ENCODE measurements around the gene AKAP8. TPM values are rescaled to one million over a fixed set of nuclear protein-coding genes. Genes with fewer than 3 reads are reported as not detected.
"Not testable (repeated sequence)": the region's sequence is repeated elsewhere in the genome, so short reads cannot be mapped to it uniquely, and the experiment has no call there.

The AKAP8 gene
- total and polyA plus RNA-seq, 2 experiments from 2014 or later, result 18.6 to 22.9 TPM

DNA sequence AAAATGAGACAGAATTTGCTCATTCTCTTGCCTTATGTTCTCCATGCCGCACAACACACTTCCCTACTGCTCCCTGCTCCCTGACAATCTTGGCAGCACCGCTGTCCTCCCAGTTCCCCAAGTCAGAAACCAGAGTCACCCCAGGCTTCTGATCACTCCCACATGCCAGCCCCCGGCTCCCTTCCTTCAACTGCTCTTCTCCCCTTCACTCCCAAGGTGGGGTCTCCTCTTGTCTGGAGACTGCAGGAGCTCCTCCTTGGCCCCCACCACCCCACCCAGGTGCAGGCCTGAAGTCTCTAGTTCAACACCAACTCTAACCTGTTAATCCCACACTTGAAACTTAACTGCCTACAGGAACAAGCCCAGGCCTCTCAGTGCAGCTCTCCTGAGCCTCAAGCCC is 16.8 kb upstream of the AKAP8 start:
- Histone ChIP-seq H3K9me2 (replicated peaks; ENCODE audit: insufficient read depth) (no peaks in the 10 kb centered on the region), H3K4me1 (ENCODE audit: insufficient read depth) (no peaks in the 10 kb centered on the region), H3K4me2 (no peak overlapping the region), H3K4me3 (no peak overlapping the region), H2AFZ (no peak overlapping the region), H3K79me2 (peaks cover 53% of the 10 kb centered on the region), H4K20me1 (ENCODE audit: insufficient read depth, poor library complexity, severe bottlenecking) (peaks cover 17% of the 10 kb centered on the region), H3K27me3 (no peaks in the 10 kb centered on the region), H3K36me3 (replicated peaks; ENCODE audit: insufficient read depth, low read depth) (no peaks in the 10 kb centered on the region), H3K27ac (no peak overlapping the region), H3K9me3 (ENCODE audit: low read depth) (no peaks in the 10 kb centered on the region)
- no peak for TF ChIP-seq CTCF (IDR thresholded peaks at IDR 0.05; ENCODE audit: poor library complexity)
- no peak for TF ChIP-seq EZH2phosphoT487 (IDR thresholded peaks at IDR 0.05; ENCODE audit: low read depth, severe bottlenecking, unreplicated experiment)
- no peak for TF ChIP-seq EZH2 (IDR thresholded peaks at IDR 0.05; ENCODE audit: borderline replicate concordance)
- WGBS (ENCODE audit: low lambda C conversion rate, missing lambda C conversion rate), result 96% methylated on average over 3 of the region's 3 CpGs
- DNase-seq (ENCODE audit: low spot score), result no peak

- not testable (repeated sequence) for H4K20me1 ChIP-seq (ENCODE audit: insufficient read depth, poor library complexity, severe bottlenecking); H3K36me3 ChIP-seq (replicated peaks; ENCODE audit: insufficient read depth, low read depth); H3K9me2 ChIP-seq (replicated peaks; ENCODE audit: insufficient read depth); H2AFZ ChIP-seq; H3K27ac ChIP-seq; H3K4me1 ChIP-seq (ENCODE audit: insufficient read depth); H3K9me3 ChIP-seq (ENCODE audit: low read depth); H3K4me3 ChIP-seq; H3K27me3 ChIP-seq; DNase-seq (ENCODE audit: low spot score); H3K4me2 ChIP-seq
- H3K79me2 ChIP-seq, result peaks cover 53% of the 10 kb centered on the region
- 95% methylated on average over 17 of the region's 17 CpGs for WGBS (ENCODE audit: low lambda C conversion rate, missing lambda C conversion rate)
Measured at GRCh38 chr19:15395251-15395650, 15.7 kb upstream of the AKAP8 start.

DNA sequence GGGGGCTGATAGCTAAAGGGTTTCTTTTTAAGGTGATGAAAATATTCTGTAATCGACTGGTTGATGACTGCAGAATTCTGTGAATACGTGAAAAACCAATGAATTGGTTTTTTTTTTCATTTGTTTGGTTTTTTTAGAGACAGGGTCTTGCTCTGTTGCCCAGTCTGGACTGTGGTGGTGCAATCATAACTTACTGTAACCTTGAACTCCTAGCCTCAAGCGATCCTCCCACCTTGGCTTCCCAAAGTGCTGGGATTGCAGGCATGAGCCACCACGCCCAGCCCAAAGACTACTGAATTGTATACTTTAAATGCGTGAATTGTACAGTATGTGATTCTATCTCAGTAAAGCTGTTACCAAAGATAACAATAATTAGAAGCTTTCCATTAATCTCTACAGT is 14.8 kb upstream of the AKAP8 start:
- Histone ChIP-seq H3K4me3 (no peak overlapping the region), H3K27me3 (no peaks in the 10 kb centered on the region), H4K20me1 (ENCODE audit: insufficient read depth, poor library complexity, severe bottlenecking) (peaks cover 8% of the 10 kb centered on the region), H3K79me2 (peaks cover 60% of the 10 kb centered on the region), H3K9me3 (ENCODE audit: low read depth) (no peaks in the 10 kb centered on the region), H3K9me2 (replicated peaks; ENCODE audit: insufficient read depth) (no peaks in the 10 kb centered on the region), H2AFZ (no peak overlapping the region), H3K27ac (no peak overlapping the region), H3K36me3 (replicated peaks; ENCODE audit: insufficient read depth, low read depth) (no peaks in the 10 kb centered on the region), H3K4me1 (ENCODE audit: insufficient read depth) (no peaks in the 10 kb centered on the region), H3K4me2 (no peak overlapping the region)
- 94% methylated on average over 5 of the region's 5 CpGs for WGBS (ENCODE audit: low lambda C conversion rate, missing lambda C conversion rate)
- TF ChIP-seq EZH2 (IDR thresholded peaks at IDR 0.05; ENCODE audit: borderline replicate concordance), result no peak
- no peak for TF ChIP-seq CTCF (IDR thresholded peaks at IDR 0.05; ENCODE audit: poor library complexity)
- no peak for TF ChIP-seq EZH2phosphoT487 (IDR thresholded peaks at IDR 0.05; ENCODE audit: low read depth, severe bottlenecking, unreplicated experiment)
- DNase-seq (ENCODE audit: low spot score), result no peak

DNA sequence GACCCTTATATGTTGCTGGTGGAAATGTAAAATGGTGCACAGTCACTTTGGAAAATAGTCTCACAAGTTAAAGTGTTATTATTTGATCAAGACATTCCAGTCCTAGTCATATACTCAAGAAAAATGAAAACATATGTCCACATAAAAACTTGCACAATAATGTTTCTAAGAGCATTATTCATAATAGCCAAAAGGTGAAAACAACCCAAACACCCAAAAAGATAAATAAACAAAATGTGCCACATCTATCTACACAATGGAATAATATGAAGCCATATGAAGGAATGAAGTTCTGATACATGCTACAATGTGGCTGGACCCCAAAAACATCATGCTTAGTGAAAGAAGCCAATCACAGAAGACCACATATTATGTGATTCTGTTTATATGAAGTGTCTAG is 14.4 kb upstream of the AKAP8 start:
- TF ChIP-seq CTCF (IDR thresholded peaks at IDR 0.05; ENCODE audit: poor library complexity), result no peak
- TF ChIP-seq EZH2 (IDR thresholded peaks at IDR 0.05; ENCODE audit: borderline replicate concordance), result no peak
- TF ChIP-seq EZH2phosphoT487 (IDR thresholded peaks at IDR 0.05; ENCODE audit: low read depth, severe bottlenecking, unreplicated experiment), result no peak
- no peaks in the 10 kb centered on the region for H3K9me3 ChIP-seq (ENCODE audit: low read depth)
- no peak overlapping the region for H3K4me2 ChIP-seq
- no peaks in the 10 kb centered on the region for H3K27me3 ChIP-seq
- peaks cover 65% of the 10 kb centered on the region for H3K79me2 ChIP-seq
- no peak for DNase-seq (ENCODE audit: low spot score)
- H3K4me3 ChIP-seq, result no peak overlapping the region
- H3K36me3 ChIP-seq (replicated peaks; ENCODE audit: insufficient read depth, low read depth), result no peaks in the 10 kb centered on the region
- no peak overlapping the region for H3K27ac ChIP-seq
- no peaks in the 10 kb centered on the region for H3K9me2 ChIP-seq (replicated peaks; ENCODE audit: insufficient read depth)
- H2AFZ ChIP-seq, result no peak overlapping the region
- H4K20me1 ChIP-seq (ENCODE audit: insufficient read depth, poor library complexity, severe bottlenecking), result peaks cover 8% of the 10 kb centered on the region
- no peaks in the 10 kb centered on the region for H3K4me1 ChIP-seq (ENCODE audit: insufficient read depth)
